HFFc6 (cell line): ENCODE measurements around the gene MIER2. TPM values are rescaled to one million over a fixed set of nuclear protein-coding genes. Genes with fewer than 3 reads are reported as not detected.

Experiments
- DNase-seq: peaks from one replicate; pipeline ENCODE4 v3.0.0-alpha.2; 2018
- H3K27ac Mint-ChIP-seq: 2 replicates; pipeline ENCODE4 v1.8.0; 2020; ENCODE audit warnings: mild to moderate bottlenecking, mixed read lengths
- H3K27me3 Mint-ChIP-seq: 2 replicates; pipeline ENCODE4 v1.8.0; 2021; ENCODE audit warnings: mild to moderate bottlenecking, moderate library complexity, mixed read lengths; ENCODE audit not compliant: insufficient read depth
- H3K36me3 Mint-ChIP-seq: 2 replicates; pipeline ENCODE4 v1.8.0; 2021; ENCODE audit warnings: low read depth, mixed read lengths
- H3K4me1 Mint-ChIP-seq: 2 replicates; pipeline ENCODE4 v1.8.0; 2020; ENCODE audit warnings: low read depth, mixed read lengths
- H3K4me3 Mint-ChIP-seq: 2 replicates; pipeline ENCODE4 v1.8.0; 2020; ENCODE audit warnings: mild to moderate bottlenecking, moderate library complexity, mixed read lengths
- H3K9me3 Mint-ChIP-seq: 2 replicates; pipeline ENCODE4 v1.8.0; 2020; ENCODE audit warnings: mild to moderate bottlenecking, mixed read lengths
- total RNA-seq, 6 experiments: library from RNA; stranded (reverse); fragmentation: NEBNext Ultra II Directional; extraction: Animal tissue kit (Norgen Biotek cat#: 25700); gene quantifications; 2 replicates in 1 of 6; 3 replicates in 5 of 6; pipeline ENCODE4 v1.2.3, GENCODE V29; 2021
- TF ChIP-seq, protein P1 (sequence below): fragments of 200-600 bp; sonication (generic); IDR thresholded peaks from 2 replicates; pipeline ENCODE4 v1.5.0; 2021; ENCODE audit warnings: antibody characterized with exemption, mild to moderate bottlenecking

MIER2 gene
- total RNA-seq, 6 experiments from 2014 or later = 31.7 to 42.2 (median 33.4) TPM

DNA sequence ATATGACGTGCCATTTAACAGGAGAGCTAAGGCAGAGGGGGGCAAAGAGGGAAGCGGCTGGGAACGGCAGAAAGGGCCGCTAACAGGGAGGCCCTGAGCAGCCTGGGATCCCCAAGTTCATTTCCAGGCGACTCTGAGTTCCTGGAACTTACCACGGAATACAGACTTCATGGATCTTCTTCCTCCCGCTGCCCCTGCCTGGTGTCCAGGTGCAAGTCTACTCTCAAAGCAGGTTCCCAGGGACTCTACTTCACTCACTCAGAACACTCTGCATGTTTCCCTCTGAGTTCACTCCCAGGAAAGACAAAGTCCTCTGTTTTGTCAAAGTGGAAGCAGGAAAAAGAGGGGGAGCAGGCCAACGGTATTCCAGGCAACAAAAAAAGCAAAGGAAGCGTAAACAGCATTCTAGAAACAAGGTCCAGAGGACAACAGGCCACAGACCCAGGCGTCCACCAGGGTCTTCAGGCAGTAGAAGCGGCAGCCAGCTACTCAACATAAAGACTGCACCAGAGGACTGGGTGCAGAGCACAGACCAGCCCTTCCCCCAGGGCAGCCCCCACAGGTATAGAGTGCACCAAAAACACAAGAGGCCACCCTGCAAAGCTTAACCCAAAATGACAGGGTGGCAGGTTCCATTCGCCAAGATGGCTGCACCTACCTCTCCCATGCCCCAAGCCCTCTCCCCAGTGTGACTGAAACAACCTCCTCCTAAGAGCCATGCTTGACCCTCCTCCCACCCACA is 3.0 kb downstream of the MIER2 start:
- peaks cover 1% of the 10 kb centered on the region; the same call in 1 of the 2 replicates for H3K27me3 Mint-ChIP-seq
- DNase-seq = no peak
- TF ChIP-seq, protein P1, sequence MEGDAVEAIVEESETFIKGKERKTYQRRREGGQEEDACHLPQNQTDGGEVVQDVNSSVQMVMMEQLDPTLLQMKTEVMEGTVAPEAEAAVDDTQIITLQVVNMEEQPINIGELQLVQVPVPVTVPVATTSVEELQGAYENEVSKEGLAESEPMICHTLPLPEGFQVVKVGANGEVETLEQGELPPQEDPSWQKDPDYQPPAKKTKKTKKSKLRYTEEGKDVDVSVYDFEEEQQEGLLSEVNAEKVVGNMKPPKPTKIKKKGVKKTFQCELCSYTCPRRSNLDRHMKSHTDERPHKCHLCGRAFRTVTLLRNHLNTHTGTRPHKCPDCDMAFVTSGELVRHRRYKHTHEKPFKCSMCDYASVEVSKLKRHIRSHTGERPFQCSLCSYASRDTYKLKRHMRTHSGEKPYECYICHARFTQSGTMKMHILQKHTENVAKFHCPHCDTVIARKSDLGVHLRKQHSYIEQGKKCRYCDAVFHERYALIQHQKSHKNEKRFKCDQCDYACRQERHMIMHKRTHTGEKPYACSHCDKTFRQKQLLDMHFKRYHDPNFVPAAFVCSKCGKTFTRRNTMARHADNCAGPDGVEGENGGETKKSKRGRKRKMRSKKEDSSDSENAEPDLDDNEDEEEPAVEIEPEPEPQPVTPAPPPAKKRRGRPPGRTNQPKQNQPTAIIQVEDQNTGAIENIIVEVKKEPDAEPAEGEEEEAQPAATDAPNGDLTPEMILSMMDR = no peak
- H3K27ac Mint-ChIP-seq = no peak overlapping the region; the same call in 1 of the 2 replicates
- H3K36me3 Mint-ChIP-seq = peaks cover 40% of the 10 kb centered on the region
- H3K9me3 Mint-ChIP-seq = no peaks in the 10 kb centered on the region
- peaks cover 61% of the 10 kb centered on the region for H3K4me1 Mint-ChIP-seq
- H3K4me3 Mint-ChIP-seq = peak overlapping the region; percentile 93

DNA sequence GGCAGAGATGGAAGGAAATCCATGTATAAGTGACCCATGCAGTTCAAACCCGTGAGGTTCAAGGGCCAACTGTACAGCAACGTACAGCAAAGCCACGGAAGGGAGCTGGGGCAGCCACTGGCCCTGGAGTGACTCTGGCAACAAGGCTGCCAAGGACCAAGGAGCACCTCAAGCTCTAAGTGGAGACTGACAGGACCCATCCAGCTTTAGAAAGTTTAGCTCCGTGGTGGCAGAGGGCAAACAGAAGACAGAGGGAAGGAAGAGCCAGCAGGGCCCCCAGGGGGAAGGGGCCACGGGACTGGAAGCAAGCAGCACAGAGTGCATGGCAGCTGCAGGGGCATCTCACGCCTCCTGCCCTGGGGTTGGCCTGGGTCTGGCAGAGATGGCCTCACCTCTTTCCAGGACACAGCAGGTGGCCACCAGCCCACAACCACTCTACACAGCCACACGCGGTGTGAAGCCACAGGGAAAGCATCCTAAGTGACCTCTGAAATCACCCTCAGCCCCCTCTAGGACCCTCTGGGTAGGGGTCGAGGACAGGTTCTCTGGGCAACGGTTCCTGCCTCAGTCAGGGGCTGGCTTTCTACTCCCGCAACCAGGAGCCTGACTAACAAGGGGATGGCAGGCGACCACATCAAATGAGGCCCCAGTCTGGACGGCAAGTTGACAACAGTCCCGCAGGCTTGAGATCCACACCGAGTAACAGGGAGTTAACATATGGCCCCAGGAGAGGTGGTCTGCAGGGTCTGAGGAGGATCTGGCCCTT is 3.8 kb downstream of the MIER2 start:
- DNase-seq = no peak
- peaks cover 61% of the 10 kb centered on the region for H3K4me1 Mint-ChIP-seq
- H3K27me3 Mint-ChIP-seq = peaks cover 1% of the 10 kb centered on the region; the same call in 1 of the 2 replicates
- H3K27ac Mint-ChIP-seq = peak overlapping the region; percentile 31; the same call in 1 of the 2 replicates
- no peaks in the 10 kb centered on the region for H3K9me3 Mint-ChIP-seq
- no peak overlapping the region for H3K4me3 Mint-ChIP-seq
- peaks cover 40% of the 10 kb centered on the region for H3K36me3 Mint-ChIP-seq
- TF ChIP-seq, protein P1 = no peak

DNA sequence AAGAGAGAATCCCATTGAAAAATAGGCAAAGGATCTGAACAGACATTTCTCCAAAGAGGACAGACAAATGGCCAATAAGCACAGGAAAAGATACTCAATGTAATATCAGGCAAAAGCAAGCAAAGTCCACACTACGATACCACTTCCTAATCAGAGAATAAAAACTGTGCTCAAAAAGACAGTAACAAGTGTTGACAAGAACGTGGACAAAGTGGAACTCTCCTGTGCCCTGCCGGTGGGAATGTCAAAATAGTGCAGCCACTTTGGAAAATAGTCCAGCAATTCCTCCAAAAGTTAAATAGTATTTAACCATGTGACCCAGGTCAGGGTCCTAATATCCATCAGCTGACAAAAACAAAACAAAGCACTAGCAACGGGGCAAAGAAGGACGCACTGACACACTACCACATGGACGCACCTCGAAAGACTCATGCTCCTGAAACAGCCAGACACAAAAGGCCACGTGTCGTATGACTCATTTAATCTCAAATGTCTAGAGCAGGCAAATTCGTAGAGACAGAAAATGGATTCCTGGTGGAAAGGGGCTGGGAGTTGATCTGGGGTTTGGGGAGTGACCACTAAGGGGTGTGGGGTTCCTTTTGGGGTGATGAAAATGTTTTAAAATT is 5.2 kb downstream of the MIER2 start:
- H3K36me3 Mint-ChIP-seq = peaks cover 40% of the 10 kb centered on the region
- TF ChIP-seq, protein P1 = no peak
- H3K4me3 Mint-ChIP-seq = no peak overlapping the region
- DNase-seq = no peak
- peaks cover 1% of the 10 kb centered on the region for H3K27me3 Mint-ChIP-seq
- no peaks in the 10 kb centered on the region for H3K9me3 Mint-ChIP-seq
- H3K27ac Mint-ChIP-seq = no peak overlapping the region
- peaks cover 60% of the 10 kb centered on the region for H3K4me1 Mint-ChIP-seq

DNA sequence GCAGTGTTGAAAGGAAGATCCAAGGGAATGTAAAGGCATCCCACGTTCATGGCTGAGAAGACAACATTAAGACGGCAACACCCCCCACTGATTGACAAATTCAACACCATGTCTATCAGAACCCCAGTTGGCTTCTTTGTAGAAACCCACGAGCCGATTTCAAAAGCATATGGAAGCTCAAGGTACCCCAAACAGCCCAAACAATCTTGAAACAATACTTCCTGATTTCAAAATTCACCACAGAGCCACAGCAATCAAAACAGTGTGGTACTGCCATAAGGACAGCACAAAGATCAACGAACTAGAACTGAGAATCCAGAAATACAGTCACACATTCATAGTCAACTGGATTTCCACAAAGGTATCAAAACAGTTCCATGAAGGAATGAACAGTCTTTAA is 6.2 kb downstream of the MIER2 start:
- H3K27ac Mint-ChIP-seq = no peak overlapping the region
- H3K9me3 Mint-ChIP-seq = no peaks in the 10 kb centered on the region
- peaks cover 54% of the 10 kb centered on the region for H3K4me1 Mint-ChIP-seq
- peaks cover 1% of the 10 kb centered on the region for H3K27me3 Mint-ChIP-seq
- no peak overlapping the region for H3K4me3 Mint-ChIP-seq
- TF ChIP-seq, protein P1 = no peak
- H3K36me3 Mint-ChIP-seq = peaks cover 40% of the 10 kb centered on the region
- DNase-seq = no peak

DNA sequence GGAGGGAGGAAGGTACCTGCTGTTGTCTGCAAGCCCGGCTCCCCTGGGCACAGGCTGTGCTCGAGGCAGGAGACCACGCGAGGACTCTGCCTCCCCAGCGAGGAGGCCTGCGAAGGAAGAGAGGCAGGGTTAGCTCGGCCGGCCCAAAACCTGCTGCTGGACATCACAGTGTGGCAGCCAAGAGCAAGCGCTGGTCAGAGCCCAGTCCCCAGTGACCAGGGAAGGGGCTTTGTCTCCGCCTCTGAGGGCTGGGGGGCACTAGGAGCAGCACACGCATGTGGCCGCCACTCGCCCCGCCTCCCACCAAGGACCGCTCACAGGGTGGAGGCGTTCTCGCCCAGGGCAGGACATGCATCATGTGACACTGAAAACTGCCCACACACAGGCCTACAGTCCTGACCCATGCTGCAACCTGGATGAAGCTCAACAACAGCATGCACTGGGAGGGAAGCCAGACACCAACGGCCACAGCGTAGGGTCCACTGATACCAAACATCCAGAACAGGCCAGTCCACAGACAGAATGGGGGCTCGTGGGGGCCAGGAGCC is 8.5 kb downstream of the MIER2 start:
- no peak overlapping the region for H3K4me3 Mint-ChIP-seq
- peaks cover 32% of the 10 kb centered on the region for H3K36me3 Mint-ChIP-seq
- H3K4me1 Mint-ChIP-seq = peaks cover 31% of the 10 kb centered on the region
- no peak for DNase-seq
- H3K9me3 Mint-ChIP-seq = no peaks in the 10 kb centered on the region
- peaks cover 1% of the 10 kb centered on the region for H3K27me3 Mint-ChIP-seq
- TF ChIP-seq, protein P1 = no peak
- no peak overlapping the region for H3K27ac Mint-ChIP-seq
